Endometrium (tissue), 2 donors: ENCODE data around the gene HOXB4.

Experiments
- FAIRE-seq: peaks from 2 replicates; lab custom pipeline; 2012; peaks lifted over from hg19 to GRCh38; lab: Jason Lieb, UNC
- donor health status: control.
- donor health status: control.

HOXB4 gene

DNA sequence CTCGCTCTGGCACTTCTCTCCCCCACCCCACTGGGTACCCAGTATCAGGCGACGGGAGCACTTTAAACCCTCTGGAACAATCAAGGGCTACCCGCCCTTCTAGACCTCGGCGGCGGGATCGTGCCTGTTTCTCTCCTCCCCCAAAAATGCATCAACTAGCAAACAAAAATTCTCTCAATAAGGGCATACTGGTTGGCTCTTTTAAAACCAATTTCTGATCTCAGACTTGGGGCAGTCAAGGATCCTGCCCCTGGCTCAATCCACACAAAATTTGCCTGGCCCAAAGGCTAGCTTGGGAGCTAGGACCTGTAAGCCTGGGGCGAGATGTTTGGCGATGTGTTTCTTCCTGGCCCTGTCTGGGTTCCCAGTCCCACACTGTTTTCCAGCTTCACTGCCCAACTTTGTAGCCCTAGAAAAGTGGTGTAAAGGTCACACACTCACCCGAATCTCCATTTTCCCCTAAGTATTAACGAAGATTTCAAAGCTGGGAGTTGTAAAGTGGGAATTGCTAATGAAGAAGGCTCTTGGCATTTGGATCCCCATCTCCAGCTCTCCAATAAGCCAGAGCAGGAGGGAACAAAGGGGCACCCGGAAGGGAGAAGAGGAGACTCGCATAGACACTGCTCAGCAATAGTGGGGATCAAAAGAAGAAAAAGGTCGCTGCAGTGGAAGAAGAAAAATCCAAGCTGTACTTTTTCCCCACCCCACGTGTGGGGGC is 18.9 kb downstream of the HOXB4 start:
- no peak for FAIRE-seq

DNA sequence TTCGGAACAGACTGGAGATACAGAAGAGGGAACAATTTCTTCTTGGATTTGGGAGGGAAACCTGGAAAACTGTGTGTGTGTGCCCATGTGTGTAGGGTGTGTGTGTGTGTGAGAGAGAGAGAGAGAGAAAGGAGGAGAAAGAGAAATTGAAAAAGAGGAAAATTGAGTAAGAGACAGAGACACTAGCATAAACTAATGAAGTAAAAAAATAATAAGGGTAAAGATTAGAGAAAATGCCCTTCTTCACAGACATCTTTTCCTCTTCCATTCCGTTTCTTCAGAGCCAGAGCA is 19.4 kb downstream of the HOXB4 start:
- no peak for FAIRE-seq

DNA sequence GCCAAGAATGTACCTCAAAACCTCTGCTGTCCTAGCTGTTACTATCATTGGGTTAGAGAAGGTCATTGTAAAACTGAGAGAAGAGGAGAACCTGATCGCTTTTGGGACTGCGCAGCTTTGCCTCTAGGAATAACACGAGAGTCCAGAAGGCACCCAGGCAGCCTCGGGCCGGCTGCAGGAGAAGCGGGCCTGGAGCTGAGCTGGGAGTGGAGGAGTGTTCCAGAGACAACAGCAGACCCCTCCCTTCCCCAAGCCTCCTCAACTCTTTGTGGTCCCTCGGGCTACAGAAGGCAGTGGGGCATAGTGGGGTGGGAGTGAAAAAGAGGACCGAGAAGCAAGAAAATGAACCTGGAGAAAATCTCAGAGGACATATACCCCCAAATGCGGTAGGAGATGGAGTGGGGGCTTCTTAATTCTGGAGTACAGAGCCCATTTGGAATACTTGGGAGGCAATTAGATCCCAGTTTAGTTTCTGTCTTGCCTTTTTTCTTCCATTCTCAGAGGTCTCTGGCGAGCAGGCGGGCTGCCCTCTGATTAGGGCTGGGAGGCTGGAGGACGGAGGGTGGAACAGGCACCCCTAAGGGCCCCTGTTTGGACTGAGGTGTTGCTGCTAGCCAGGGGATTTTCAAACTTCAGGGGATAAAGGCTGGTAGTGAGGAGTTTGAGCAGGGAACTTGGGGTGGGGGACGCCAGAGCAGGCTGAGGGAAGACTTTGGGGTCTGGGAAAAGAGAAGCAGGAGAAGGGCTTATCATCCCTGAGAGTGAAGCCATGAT is 19.9 kb downstream of the HOXB4 start:
- no peak for FAIRE-seq

DNA sequence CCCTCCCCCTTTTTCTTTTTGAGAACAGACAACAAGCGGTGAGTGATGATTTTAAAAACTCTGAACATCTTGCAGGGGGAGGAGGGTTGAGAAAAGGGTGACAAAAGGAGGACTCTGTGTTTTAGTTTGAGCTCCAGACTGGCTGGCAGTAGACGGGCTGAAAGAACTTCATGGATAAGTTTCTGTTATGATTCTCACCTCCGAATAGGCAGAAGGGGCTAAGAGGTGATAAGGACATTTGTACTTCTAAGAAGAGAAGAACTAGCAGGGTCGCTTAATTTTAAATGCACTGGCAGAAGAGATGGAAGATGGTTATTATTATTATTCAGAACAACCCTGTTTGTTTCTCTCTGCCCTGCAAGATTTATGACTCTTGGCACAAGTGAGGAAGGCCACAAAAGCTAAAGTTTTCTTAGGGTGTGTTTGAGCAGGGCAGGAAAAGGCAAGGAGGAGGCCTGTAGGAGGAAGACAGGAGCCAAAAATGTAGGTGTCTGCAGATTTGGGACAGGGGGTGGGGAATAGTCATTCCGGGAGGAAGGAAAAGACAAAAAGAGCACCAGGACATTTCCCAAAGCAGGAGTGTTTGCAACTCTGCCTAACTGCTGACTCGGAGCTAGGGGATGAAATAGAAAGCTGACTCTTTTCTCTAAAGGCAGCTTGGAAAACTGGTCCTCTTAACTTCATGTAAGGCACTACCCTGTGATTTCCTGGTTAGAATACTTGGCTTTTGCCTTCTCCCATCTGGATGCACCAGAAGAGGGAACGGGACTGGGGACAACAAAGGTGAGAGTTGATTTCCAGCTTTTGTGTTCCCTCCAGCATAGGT is 21.4 kb downstream of the HOXB4 start:
- FAIRE-seq: no peak

- FAIRE-seq: no peak
Measured at GRCh38 chr17:48556229-48556575, 21.9 kb downstream of the HOXB4 start.

DNA sequence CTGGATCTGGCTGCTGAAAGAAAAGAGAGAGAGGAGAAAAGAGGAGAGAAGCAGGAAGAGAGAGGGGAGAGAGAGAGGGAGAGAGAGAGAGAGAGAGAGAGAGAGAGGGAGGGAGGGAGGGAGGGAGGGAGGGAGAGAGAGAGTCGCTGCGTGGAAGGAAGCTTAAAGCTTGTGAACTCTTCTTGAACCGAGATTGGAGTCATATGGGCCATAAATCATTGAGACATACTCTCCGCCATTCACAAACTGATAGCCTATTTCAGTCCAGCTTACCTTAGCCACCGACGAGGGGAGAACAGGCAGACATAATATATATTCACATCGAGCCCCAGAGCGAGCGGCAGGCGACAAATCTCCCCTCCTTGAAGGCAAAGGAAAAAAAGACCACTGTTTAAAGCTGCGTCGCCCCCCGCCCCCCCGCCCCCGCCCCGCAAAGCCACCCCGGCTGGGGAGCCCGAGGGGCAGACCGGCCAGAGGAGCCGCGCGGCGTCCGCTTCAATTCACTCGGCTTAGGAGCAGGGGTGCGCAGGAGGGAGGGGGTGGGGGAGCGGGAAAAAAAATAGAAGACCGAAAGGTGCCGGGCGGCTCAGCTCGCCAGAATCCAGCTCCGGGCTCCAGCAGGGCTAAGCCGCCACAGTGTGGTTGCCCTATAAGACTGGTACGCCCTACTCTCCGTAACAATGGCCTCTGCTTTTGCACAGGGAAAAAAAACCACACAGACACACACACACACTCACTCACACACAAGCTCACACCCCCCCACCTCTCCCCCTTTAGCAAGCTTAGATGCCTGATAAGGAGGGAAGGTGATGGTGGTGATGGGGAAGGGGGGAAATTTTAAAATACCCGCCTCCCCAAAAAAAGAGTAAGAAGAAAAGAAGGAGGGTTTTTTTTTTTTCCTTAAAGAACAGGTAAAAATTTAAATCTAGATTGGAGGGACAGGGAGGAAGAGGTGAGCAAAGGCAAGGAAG is 22.6 kb downstream of the HOXB4 start:
- no peak for FAIRE-seq

GRCh38 chr17:48554412-48555257 is 23.5 kb downstream of the HOXB4 start:
- FAIRE-seq: no peak

DNA sequence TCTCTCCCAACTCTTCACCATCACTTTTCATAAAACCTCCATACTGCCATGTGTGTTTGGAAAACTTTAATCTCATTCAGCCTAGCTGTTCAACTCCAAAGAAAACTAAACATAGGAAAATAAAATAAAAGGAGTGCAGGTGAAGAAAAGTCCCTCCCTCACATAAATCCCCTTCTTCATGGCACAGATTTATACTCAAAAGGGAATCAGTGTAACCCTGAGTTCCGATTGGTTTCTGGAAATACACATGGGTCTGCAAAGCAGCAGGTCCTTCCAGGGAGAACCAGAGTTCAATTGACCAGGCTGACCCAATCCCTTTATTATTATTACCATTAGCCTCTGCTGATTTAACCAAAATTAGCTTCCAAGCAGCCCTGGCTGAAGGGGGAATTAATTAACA is 24.3 kb downstream of the HOXB4 start:
- FAIRE-seq: no peak

DNA sequence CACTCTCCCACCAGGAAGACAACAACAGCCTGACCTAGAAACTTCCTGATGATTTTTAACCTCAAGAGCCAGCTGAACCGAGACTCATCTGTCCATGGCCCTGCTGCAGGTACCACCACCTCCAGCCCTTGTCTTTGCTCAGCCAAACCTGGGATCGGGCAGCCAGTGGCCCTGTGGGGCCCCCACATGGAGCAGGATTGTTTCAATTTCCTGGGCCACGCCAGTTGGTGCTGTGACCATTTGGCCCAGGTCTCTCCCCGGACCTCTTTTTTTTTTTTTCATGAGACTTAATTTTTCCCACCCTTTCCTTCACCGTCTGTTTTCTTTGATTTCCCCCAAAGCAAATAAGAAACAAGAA is 25.0 kb downstream of the HOXB4 start:
- FAIRE-seq: no peak

GRCh38 chr17:48552466-48553189 is 25.5 kb downstream of the HOXB4 start:
- no peak for FAIRE-seq

DNA sequence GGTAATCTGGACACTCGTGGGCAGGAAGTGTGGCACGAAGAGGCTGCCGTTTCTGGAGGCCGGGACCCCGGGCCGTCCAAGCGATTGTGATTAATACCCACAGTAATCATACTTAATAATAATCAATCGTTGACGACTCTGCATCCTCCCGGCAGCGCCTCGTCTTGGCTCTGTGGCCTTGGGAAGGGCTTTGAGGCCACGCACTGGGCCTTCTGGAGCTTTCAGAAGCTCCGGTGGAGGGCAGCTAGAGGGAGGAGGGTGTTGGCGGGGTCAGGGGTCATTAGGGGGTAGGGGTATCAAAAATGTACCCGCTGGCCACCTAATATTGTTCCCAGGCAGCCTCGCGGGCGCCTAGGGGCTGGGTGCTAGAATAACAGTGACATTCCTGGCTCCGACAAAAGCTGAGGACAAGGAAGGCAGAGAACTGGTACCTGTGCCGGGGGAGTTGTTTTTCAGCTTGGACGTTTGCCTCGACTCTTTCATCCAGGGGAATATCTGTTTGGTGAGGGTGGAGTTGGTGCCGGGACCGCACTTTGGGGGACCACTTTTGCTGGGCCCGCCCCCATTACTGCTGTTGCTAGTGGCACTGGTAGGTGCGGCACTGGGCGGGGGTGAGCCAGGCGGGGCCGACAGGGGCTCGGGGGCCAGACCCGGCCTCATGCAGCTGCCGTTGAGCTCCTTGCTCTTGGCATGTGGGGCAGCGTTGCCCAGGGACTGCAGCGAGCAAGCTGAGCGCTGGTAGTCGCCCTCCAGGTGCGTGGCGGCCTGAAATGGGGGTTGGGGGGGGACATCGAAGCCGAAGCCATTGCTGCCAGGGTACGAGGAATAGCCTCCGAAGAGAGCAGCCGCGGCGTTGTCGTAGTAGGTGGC is 26.3 kb downstream of the HOXB4 start:
- no peak for FAIRE-seq

- FAIRE-seq: no peak
Measured at GRCh38 chr17:48551214-48551555, 27.0 kb downstream of the HOXB4 start.

DNA sequence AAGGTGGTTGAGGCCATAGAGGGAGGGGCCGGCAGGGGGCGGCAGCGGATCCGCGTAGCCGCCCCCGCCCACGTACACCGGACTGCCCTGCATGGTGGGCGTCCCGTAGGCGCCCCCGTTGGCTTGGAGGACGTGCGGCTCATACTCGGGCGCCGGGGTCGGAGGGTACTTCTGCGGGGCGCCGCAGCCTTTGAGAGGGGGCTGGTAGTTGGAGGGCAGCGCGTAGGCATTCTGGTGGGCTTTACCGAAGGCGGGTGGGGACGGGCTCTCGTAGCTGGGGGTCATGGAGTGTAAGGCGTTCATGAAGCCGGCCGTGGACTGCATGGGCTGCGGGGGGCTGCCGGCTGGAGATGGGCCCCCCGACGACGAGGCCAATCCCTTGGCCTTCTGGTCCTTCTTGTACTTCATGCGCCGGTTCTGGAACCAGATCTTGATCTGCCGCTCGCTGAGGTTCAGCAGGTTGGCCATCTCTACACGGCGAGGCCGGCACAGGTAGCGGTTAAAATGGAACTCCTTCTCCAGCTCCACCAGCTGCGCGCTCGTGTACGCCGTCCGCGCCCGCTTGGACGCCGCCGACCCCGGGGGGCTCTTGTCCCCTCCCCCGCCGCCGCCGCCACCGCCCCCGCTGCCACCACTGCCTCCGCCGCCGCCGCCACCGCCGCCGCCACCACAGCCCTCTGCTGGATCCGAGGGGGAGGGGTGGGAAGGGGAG is 27.5 kb downstream of the HOXB4 start:
- FAIRE-seq: no peak

DNA sequence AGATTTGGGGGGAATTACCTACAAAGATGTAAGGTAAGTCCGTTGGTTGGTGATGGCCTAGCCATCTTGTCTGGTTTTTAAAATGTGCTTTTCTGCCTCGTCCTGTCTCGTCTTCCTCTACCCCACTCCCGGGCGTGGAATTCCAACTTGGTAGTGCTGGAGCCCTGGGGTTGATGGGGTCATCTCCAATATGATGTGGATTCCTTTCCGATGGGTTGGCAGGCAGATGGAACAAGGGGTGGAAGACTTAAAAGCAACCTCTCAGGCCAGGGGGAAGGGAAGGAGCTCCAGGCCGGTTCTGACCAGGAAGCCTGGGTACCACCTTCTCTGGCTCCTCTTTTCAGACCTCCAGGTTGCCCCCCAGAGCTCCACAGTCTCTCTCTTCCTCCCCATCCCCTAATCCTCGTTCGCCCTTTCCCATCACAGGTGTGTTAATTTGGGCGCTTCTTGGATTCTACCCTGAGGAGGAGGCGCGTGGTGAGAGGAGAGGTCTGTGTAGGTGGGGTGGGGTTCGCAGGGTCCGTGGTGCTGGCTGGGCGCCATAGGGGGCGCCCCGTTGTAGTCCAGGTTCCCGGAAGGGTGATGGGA is 28.1 kb downstream of the HOXB4 start:
- no peak for FAIRE-seq

- no peak for FAIRE-seq
Measured at GRCh38 chr17:48549281-48549630, 28.9 kb downstream of the HOXB4 start.

DNA sequence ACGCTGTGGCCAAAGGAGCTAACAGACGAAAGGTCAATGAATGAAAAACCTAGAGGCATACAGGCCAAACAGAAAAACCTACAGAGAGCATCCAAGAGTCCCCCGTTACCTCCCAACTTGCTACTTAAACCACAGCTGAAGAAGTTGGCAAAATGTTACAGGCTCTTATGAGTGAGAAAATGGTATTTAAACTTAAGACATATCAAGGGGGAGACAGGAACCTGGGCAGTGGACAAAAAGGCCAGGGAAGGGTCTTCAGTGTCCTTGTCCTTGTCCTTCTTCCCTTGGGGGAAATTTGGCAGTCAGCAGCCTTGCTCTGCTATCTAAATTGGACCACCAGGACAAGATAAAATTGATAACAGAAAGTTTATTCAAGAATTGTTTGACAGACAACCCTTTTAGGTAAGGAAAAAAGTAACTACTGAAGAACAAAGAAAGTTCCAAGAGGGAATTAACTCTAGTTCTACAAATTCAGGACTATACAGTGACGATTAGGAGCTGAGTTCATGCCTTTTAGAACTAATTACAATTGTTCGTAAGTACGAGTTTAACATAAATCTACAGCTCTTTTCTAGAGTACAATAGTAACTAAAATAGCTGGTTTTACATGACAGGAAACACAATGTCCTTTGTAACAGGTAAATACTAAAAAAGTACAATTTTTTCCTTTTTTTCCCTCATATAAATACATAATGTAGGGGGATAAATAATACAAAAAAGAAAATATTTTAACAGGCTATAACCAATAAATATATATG is 29.4 kb downstream of the HOXB4 start:
- FAIRE-seq: no peak

DNA sequence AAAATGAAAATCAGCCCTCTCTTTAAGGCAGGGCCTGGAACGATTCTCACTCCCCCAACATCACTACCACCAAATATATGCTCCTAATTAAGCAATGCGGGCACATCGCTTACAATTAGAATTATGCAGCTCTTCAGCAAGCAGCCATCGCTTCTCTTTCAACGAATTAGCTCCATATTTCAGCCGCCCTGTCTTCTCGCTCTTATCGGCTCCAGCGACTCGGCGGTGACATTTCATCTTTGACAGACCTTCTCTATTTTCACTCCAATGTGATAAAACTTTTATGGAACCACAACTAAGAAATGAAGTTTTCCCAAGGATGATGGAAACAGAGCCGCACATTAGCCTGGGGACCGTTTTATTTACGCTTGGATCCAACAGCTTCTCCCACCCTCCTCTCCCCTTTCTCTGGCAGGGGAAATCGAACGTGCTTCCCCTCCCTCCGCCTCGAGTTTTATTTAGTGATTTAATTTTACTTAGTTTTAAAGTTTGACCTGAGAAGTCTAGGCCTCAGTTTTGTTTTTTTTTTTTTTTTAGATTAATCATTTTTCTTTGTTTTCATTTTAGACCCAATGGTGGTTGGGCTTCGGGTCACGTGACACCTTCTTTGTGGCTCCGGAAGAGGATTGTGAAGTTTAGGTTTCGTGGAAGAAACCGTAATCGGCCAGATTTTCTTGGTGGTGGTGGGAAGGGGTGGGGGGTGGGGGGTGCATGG is 30.2 kb downstream of the HOXB4 start:
- no peak for FAIRE-seq
